HG02973 (cell line): ENCODE results near the gene UNC119.

ENCODE experiments used
- ATAC-seq: cut with Tn5 transposase; IDR thresholded peaks from one replicate; pipeline ENCODE4 v1.9.1; 2021; ENCODE audit warnings: moderate library complexity; ENCODE audit not compliant: unreplicated experiment

Gene UNC119

GRCh38 chr17:28545141-28545503 is 7.3 kb downstream of the UNC119 start:
- no peak for ATAC-seq

GRCh38 chr17:28544402-28545140 is 7.9 kb downstream of the UNC119 start:
- ATAC-seq: no peak

- ATAC-seq: no peak
Measured at GRCh38 chr17:28541439-28541838, 11.0 kb downstream of the UNC119 start.

DNA sequence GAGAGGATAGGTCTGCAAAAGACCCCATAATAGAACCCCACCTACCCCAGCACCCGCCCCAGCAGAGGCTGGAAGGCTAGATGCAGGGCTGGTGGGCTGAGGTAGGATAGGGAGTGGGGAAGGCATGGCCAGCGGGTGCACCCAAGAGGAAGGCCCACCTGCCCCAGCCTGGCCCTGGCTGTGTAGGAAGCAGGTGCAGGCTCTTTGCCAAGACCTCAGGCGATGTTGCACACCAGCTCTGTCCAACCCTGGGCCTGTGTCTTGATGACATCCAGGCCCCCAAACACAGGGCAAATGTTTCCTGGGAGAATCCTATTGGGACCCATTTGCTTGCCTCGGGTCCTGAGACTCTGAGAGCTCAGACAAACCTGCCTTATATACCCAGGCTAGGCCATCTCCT is 12.2 kb downstream of the UNC119 start:
- ATAC-seq: no peak

GRCh38 chr17:28538296-28538895 is 14.0 kb downstream of the UNC119 start:
- ATAC-seq: no peak

DNA sequence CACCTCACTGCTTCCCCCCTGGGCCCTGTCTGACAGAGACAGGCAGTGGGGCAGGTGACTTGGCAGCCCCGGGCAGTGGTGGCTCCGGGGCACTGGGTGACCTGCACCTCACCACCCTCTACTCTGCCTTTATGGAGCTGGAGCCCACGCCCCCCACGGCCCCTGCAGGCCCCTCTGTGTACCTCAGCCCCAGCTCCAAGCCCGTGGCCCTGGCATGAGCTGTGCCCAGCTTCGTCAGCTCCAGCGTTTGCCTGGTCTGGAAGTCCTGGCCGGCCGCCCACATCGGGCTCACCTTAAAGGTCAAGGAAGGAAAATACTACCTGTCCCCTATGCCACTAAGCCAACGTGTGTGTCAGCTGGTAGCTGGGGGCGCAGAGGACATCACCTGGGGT is 15.2 kb downstream of the UNC119 start:
- no peak for ATAC-seq

DNA sequence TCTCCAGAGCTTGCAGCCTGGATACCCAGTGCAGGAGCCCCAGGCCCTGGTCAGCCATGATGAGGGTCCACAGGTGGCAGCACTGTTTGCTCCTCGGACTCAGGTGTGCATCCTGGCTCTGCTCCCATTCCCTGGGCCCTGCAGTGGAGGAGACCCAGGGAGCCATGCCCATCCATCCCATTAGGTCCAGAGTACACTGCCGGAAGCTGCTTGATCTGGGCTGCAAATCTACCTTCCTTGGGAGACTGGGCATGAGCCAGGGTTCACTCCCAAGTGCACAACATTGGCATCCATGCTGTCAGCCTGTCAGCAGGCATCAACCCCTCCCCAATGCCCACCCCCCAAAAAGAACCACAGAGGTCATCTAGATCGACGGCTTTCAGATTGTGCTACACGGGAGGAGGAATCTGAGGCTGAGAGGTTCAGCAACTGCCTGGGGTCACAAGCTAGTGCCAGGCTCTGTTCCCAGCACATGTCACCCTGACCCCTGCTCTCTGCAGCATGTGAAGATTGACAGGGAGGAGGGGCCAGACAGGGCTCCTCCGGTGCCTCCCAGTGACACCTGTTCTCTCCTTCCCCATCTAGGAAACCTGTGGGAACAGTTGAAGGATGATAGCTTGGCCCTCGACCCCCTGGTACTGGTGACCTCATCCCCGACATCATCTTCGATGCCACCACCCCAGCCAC is 15.7 kb downstream of the UNC119 start:
- ATAC-seq: no peak

GRCh38 chr17:28534740-28535375 is 17.6 kb downstream of the UNC119 start:
- ATAC-seq: no peak

DNA sequence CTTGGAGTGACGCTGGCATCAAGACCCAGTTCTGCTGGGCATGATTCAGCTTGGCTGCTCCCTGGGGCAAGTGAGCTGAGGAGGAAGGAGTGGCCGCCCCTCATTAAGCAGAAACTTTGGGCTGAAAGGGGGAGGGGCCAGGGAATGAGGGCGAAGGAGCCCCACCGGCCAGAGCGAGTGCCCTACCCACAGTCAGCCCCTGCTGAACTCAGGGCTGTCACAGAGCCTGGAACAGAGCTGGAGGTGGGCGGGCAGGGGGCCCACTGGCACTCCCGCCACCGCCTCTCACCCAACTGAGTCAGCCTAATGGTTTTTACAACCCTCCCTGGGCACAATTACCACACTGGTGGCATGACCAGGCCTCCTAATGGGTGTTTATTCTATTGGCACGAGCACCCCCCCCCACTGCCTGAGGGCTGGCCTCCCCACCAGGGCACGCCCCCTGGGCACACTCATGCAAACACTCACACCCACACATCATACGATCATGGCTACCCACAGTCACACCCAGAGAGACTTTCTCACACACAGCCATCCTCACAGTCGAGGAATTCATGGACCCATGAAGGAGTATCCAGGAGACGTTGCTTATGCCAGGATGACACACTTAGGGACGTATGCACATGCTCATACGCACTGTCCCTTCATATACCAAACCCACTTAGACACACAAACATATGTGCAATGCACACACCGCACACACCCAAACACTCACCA is 19.2 kb downstream of the UNC119 start:
- ATAC-seq: no peak

DNA sequence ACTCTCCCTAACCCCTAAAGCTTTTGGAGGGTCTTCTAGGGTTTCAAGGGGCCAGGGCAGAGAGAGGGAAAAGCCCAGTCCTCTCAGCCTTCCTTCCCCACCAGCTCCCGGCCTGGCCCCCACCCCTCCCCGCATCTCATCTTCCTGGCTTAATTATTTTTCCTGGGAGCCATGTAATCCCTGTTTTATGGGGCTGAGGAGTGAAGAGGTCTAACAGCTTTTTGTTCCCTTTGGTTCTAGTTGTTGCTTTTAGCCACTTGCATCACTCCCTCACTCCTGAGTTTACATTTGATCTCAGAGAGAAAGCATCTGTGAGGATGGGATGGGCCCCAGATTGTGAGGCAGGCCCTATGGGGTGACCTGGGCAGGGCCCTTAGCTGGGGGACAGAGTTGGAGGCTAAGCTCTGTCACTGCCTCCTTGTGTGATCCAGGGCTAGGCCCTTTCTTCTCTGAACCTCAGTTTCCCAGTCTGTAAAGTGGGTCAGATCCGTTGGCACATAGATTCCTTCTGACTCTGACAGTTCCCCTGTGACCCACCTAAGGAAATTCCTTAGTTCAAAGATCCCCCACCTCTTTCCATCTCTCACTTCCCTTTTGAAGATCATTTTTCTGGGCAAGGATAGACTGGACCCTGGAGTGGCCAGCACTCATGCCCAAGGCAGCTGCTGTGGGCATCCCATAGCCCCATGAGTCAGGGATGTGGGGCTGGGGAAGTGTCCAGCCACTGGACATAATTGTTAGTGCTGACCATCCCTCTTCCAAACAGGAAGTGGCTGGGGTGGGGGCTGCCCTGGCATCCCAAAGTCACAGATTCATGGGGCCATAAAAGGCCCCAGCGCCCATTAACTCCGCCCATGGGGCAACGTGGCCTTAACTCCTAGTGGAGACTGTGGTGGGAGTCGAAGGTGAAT is 20.1 kb downstream of the UNC119 start:
- ATAC-seq: no peak

DNA sequence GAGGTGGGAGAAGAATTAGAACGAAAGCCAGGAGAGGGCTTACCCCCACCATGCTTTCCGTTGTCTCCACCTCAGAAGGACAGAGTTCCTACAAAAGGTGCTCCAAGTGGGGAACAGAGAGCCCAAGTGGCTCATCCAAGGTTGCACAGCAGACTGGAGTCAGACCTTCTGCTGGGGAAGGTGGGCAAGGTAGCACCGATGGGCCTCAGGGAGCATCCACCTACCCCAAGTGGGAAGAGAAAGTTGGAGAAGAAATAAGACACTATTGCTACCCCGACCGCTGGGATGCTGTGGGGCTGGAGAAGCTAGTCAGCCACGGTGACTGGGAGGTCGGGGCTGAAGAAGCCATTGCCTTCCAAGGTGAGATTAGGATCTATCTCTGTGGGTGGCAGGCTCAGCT is 21.5 kb downstream of the UNC119 start:
- ATAC-seq: no peak

- no peak for ATAC-seq
Measured at GRCh38 chr17:28530250-28530649, 22.2 kb downstream of the UNC119 start.

- ATAC-seq: no peak
Measured at GRCh38 chr17:28529013-28529400, 23.4 kb downstream of the UNC119 start.

GRCh38 chr17:28528327-28529012 is 24.0 kb downstream of the UNC119 start:
- no peak for ATAC-seq

GRCh38 chr17:28527859-28528258 is 24.6 kb downstream of the UNC119 start:
- no peak for ATAC-seq

DNA sequence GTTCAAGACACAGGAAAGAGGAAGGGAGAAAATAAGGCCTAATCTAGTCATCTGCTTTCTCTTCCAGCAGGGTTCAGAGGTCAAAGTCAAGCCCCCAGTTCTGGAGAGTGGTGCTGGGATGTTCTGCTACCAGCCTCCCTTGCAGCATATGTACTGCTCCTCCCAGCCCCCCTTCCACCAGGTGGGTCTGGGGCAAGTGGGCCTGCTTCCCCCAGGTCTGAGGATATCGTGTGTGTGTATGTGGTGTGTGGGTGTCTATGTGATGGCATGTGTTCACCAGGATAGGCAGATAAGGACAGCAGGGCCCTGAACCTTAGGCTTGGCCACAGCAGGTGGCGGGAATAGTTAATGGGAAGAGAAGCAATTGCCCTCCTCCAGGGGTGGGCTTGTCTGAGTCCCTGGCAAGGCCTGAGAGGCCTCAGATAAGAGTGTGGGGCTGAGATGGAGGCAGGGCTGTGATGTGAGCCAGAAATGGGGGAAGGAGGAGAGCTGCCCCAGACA is 25.2 kb downstream of the UNC119 start:
- no peak for ATAC-seq

DNA sequence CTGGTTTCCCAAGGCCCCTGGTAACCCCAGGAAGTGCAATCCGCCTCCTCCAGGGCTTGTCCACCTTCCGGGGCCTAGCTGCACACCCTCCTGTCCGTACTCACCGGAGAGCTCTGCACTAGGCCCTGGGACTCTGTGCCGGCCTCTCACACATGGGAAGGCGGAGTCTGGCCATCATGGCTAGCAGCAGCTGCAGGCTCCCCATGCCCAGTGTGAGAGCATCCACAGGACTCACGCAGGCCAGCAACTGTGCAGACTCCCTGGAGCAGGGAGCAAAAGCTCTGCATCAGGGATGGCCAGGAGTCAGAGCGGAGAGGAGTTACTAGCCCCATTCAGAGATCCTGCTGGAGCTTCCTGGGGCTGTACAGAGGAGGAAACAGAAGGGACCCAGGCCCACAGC is 26.0 kb downstream of the UNC119 start:
- ATAC-seq: no peak

- ATAC-seq: no peak
Measured at GRCh38 chr17:28524476-28525424, 27.7 kb downstream of the UNC119 start.
